ENCODE data around the gene NSMCE1.
"Not testable (repeated sequence)": the region's sequence is repeated elsewhere in the genome, so short reads cannot be mapped to it uniquely, and the experiment has no call there.

Gene NSMCE1

GRCh38 chr16:27293343-27293742 is 24.8 kb upstream of the NSMCE1 start:
- Histone ChIP-seq H3K4me1 (ENCODE audit: control insufficient read depth, low read depth, low read length) (no peaks in the 10 kb centered on the region), H3K27ac (ENCODE audit: low read length) (no peak overlapping the region), H3K4me3 (ENCODE audit: low read length) (no peak overlapping the region), H3K9ac (ENCODE audit: low read length) (no peak overlapping the region), H3K27me3 (ENCODE audit: control insufficient read depth, insufficient read depth, low read length) (no peaks in the 10 kb centered on the region), H3K36me3 (ENCODE audit: control insufficient read depth, low read depth, low read length) (no peaks in the 10 kb centered on the region), H3K9me3 (ENCODE audit: control insufficient read depth, low read depth, low read length) (no peaks in the 10 kb centered on the region)

- no peak overlapping the region for H3K4me3 ChIP-seq (ENCODE audit: low read length)
- no peak overlapping the region for H3K27ac ChIP-seq (ENCODE audit: low read length)
- no peaks in the 10 kb centered on the region for H3K36me3 ChIP-seq (ENCODE audit: control insufficient read depth, low read depth, low read length)
- no peak overlapping the region for H3K9ac ChIP-seq (ENCODE audit: low read length)
- H3K27me3 ChIP-seq (ENCODE audit: control insufficient read depth, insufficient read depth, low read length) = no peaks in the 10 kb centered on the region
- no peaks in the 10 kb centered on the region for H3K9me3 ChIP-seq (ENCODE audit: control insufficient read depth, low read depth, low read length)
- H3K4me1 ChIP-seq (ENCODE audit: control insufficient read depth, low read depth, low read length) = no peaks in the 10 kb centered on the region
Observed at GRCh38 chr16:27291722-27292240, 23.2 kb upstream of the NSMCE1 start.

- H3K27ac ChIP-seq (ENCODE audit: low read length) = no peak overlapping the region
- H3K27me3 ChIP-seq (ENCODE audit: control insufficient read depth, insufficient read depth, low read length) = no peaks in the 10 kb centered on the region
- H3K36me3 ChIP-seq (ENCODE audit: control insufficient read depth, low read depth, low read length) = no peaks in the 10 kb centered on the region
Observed at GRCh38 chr16:27291106-27291505, 22.5 kb upstream of the NSMCE1 start.

GRCh38 chr16:27290562-27290961 is 22.0 kb upstream of the NSMCE1 start:
- no peaks in the 10 kb centered on the region for H3K4me1 ChIP-seq (ENCODE audit: control insufficient read depth, low read depth, low read length)
- H3K27me3 ChIP-seq (ENCODE audit: control insufficient read depth, insufficient read depth, low read length) = no peaks in the 10 kb centered on the region
- no peak overlapping the region for H3K4me3 ChIP-seq (ENCODE audit: low read length)
- no peak overlapping the region for H3K9ac ChIP-seq (ENCODE audit: low read length)
- H3K27ac ChIP-seq (ENCODE audit: low read length) = no peak overlapping the region
- H3K36me3 ChIP-seq (ENCODE audit: control insufficient read depth, low read depth, low read length) = no peaks in the 10 kb centered on the region
- H3K9me3 ChIP-seq (ENCODE audit: control insufficient read depth, low read depth, low read length) = no peaks in the 10 kb centered on the region

More at GRCh38 chr16:27291106-27291505, 22.5 kb upstream of the NSMCE1 start:
- no peaks in the 10 kb centered on the region for H3K9me3 ChIP-seq (ENCODE audit: control insufficient read depth, low read depth, low read length)
- no peak overlapping the region for H3K9ac ChIP-seq (ENCODE audit: low read length)
- H3K4me3 ChIP-seq (ENCODE audit: low read length) = no peak overlapping the region
- H3K4me1 ChIP-seq (ENCODE audit: control insufficient read depth, low read depth, low read length) = no peaks in the 10 kb centered on the region

- H3K36me3 ChIP-seq (ENCODE audit: control insufficient read depth, low read depth, low read length) = no peaks in the 10 kb centered on the region
- H3K27me3 ChIP-seq (ENCODE audit: control insufficient read depth, insufficient read depth, low read length) = no peaks in the 10 kb centered on the region
- no peaks in the 10 kb centered on the region for H3K4me1 ChIP-seq (ENCODE audit: control insufficient read depth, low read depth, low read length)
- no peak overlapping the region for H3K27ac ChIP-seq (ENCODE audit: low read length)
- no peak overlapping the region for H3K4me3 ChIP-seq (ENCODE audit: low read length)
- no peaks in the 10 kb centered on the region for H3K9me3 ChIP-seq (ENCODE audit: control insufficient read depth, low read depth, low read length)
- no peak overlapping the region for H3K9ac ChIP-seq (ENCODE audit: low read length)
Observed at GRCh38 chr16:27289669-27290068, 21.1 kb upstream of the NSMCE1 start.

- H3K4me3 ChIP-seq (ENCODE audit: low read length); H3K9me3 ChIP-seq (ENCODE audit: control insufficient read depth, low read depth, low read length); H3K9ac ChIP-seq (ENCODE audit: low read length); H3K4me1 ChIP-seq (ENCODE audit: control insufficient read depth, low read depth, low read length); H3K36me3 ChIP-seq (ENCODE audit: control insufficient read depth, low read depth, low read length); H3K27me3 ChIP-seq (ENCODE audit: control insufficient read depth, insufficient read depth, low read length); H3K27ac ChIP-seq (ENCODE audit: low read length): not testable (repeated sequence)
Observed at GRCh38 chr16:27288313-27288712, 19.7 kb upstream of the NSMCE1 start.

- H3K27me3 ChIP-seq (ENCODE audit: control insufficient read depth, insufficient read depth, low read length) = no peaks in the 10 kb centered on the region
- H3K9me3 ChIP-seq (ENCODE audit: control insufficient read depth, low read depth, low read length) = no peaks in the 10 kb centered on the region
- H3K4me3 ChIP-seq (ENCODE audit: low read length) = no peak overlapping the region
- H3K27ac ChIP-seq (ENCODE audit: low read length) = no peak overlapping the region
- no peaks in the 10 kb centered on the region for H3K4me1 ChIP-seq (ENCODE audit: control insufficient read depth, low read depth, low read length)
- no peak overlapping the region for H3K9ac ChIP-seq (ENCODE audit: low read length)
- H3K36me3 ChIP-seq (ENCODE audit: control insufficient read depth, low read depth, low read length) = no peaks in the 10 kb centered on the region
Observed at GRCh38 chr16:27287887-27288286, 19.3 kb upstream of the NSMCE1 start.

- H3K4me1 ChIP-seq (ENCODE audit: control insufficient read depth, low read depth, low read length) = no peaks in the 10 kb centered on the region
- H3K36me3 ChIP-seq (ENCODE audit: control insufficient read depth, low read depth, low read length) = no peaks in the 10 kb centered on the region
- no peak overlapping the region for H3K27ac ChIP-seq (ENCODE audit: low read length)
- H3K9ac ChIP-seq (ENCODE audit: low read length) = no peak overlapping the region
- no peaks in the 10 kb centered on the region for H3K27me3 ChIP-seq (ENCODE audit: control insufficient read depth, insufficient read depth, low read length)
- H3K9me3 ChIP-seq (ENCODE audit: control insufficient read depth, low read depth, low read length) = no peaks in the 10 kb centered on the region
- no peak overlapping the region for H3K4me3 ChIP-seq (ENCODE audit: low read length)
Observed at GRCh38 chr16:27287051-27287811, 18.7 kb upstream of the NSMCE1 start.

GRCh38 chr16:27286451-27286850 is 17.9 kb upstream of the NSMCE1 start:
- Histone ChIP-seq H3K27ac (ENCODE audit: low read length) (no peak overlapping the region), H3K4me1 (ENCODE audit: control insufficient read depth, low read depth, low read length) (peaks cover under 1% of the 10 kb centered on the region), H3K4me3 (ENCODE audit: low read length) (no peak overlapping the region), H3K36me3 (ENCODE audit: control insufficient read depth, low read depth, low read length) (no peaks in the 10 kb centered on the region), H3K9ac (ENCODE audit: low read length) (no peak overlapping the region), H3K27me3 (ENCODE audit: control insufficient read depth, insufficient read depth, low read length) (no peaks in the 10 kb centered on the region), H3K9me3 (ENCODE audit: control insufficient read depth, low read depth, low read length) (no peaks in the 10 kb centered on the region)

GRCh38 chr16:27285676-27286196 is 17.2 kb upstream of the NSMCE1 start:
- peaks cover 4% of the 10 kb centered on the region for H3K4me1 ChIP-seq (ENCODE audit: control insufficient read depth, low read depth, low read length)

GRCh38 chr16:27284865-27285675 is 16.5 kb upstream of the NSMCE1 start:
- no peak overlapping the region for H3K27ac ChIP-seq (ENCODE audit: low read length)

More at GRCh38 chr16:27285676-27286196, 17.2 kb upstream of the NSMCE1 start:
- Histone ChIP-seq H3K4me3 (ENCODE audit: low read length) (no peak overlapping the region), H3K9me3 (ENCODE audit: control insufficient read depth, low read depth, low read length) (no peaks in the 10 kb centered on the region), H3K27ac (ENCODE audit: low read length) (no peak overlapping the region), H3K36me3 (ENCODE audit: control insufficient read depth, low read depth, low read length) (no peaks in the 10 kb centered on the region), H3K9ac (ENCODE audit: low read length) (no peak overlapping the region), H3K27me3 (ENCODE audit: control insufficient read depth, insufficient read depth, low read length) (no peaks in the 10 kb centered on the region)

More at GRCh38 chr16:27284865-27285675, 16.5 kb upstream of the NSMCE1 start:
- Histone ChIP-seq H3K4me1 (ENCODE audit: control insufficient read depth, low read depth, low read length) (peaks cover 4% of the 10 kb centered on the region), H3K9ac (ENCODE audit: low read length) (no peak overlapping the region), H3K27me3 (ENCODE audit: control insufficient read depth, insufficient read depth, low read length) (no peaks in the 10 kb centered on the region), H3K4me3 (ENCODE audit: low read length) (no peak overlapping the region), H3K36me3 (ENCODE audit: control insufficient read depth, low read depth, low read length) (no peaks in the 10 kb centered on the region), H3K9me3 (ENCODE audit: control insufficient read depth, low read depth, low read length) (no peaks in the 10 kb centered on the region)
